Activated T-cell treated with anti-CD3 and anti-CD28 coated beads, Interleukin-2, amount 50 U/mL, for 1 hour (primary cell): ENCODE data around the gene KIF1B.
"Not testable (repeated sequence)": the region's sequence is repeated elsewhere in the genome, so short reads cannot be mapped to it uniquely, and the experiment has no call there.

Experiments
- DNase-seq: peaks from one replicate; pipeline ENCODE4 v3.0.0-alpha.2; 2020

Gene KIF1B

GRCh38 chr1:10237157-10237539 lies 26.8 kb downstream of the KIF1B start:
- no peak for DNase-seq

GRCh38 chr1:10242135-10242534 lies 31.8 kb downstream of the KIF1B start:
- no peak for DNase-seq

GRCh38 chr1:10242811-10243210 lies 32.4 kb downstream of the KIF1B start:
- DNase-seq: no peak

GRCh38 chr1:10245674-10246073 lies 35.3 kb downstream of the KIF1B start:
- DNase-seq: no peak

GRCh38 chr1:10249808-10250457 lies 39.6 kb downstream of the KIF1B start:
- DNase-seq: no peak

- no peak for DNase-seq
Observed at GRCh38 chr1:10250663-10251062, 40.3 kb downstream of the KIF1B start.

GRCh38 chr1:10251325-10252108 lies 41.1 kb downstream of the KIF1B start:
- DNase-seq: not testable (repeated sequence)

- DNase-seq: no peak
Observed at GRCh38 chr1:10252508-10252907, 42.1 kb downstream of the KIF1B start.

- DNase-seq: no peak
Observed at GRCh38 chr1:10253149-10253548, 42.8 kb downstream of the KIF1B start.

- no peak for DNase-seq
Observed at GRCh38 chr1:10253755-10254154, 43.4 kb downstream of the KIF1B start.

- DNase-seq: no peak
Observed at GRCh38 chr1:10257851-10258250, 47.5 kb downstream of the KIF1B start.

GRCh38 chr1:10259547-10259946 lies 49.2 kb downstream of the KIF1B start:
- DNase-seq: not testable (repeated sequence)

- DNase-seq: no peak
Observed at GRCh38 chr1:10263450-10264082, 53.2 kb downstream of the KIF1B start.

- no peak for DNase-seq
Observed at GRCh38 chr1:10265027-10265426, 54.7 kb downstream of the KIF1B start.

- no peak for DNase-seq
Observed at GRCh38 chr1:10265900-10266299, 55.5 kb downstream of the KIF1B start.

GRCh38 chr1:10267319-10267718 lies 56.9 kb downstream of the KIF1B start:
- DNase-seq: no peak

GRCh38 chr1:10267921-10268320 lies 57.6 kb downstream of the KIF1B start:
- DNase-seq: no peak

- DNase-seq: no peak
Observed at GRCh38 chr1:10271090-10271489, 60.7 kb downstream of the KIF1B start.

- DNase-seq: no peak
Observed at GRCh38 chr1:10271869-10272268, 61.5 kb downstream of the KIF1B start.

- no peak for DNase-seq
Observed at GRCh38 chr1:10272274-10272673, 61.9 kb downstream of the KIF1B start.

- DNase-seq: no peak
Observed at GRCh38 chr1:10278880-10279279, 68.5 kb downstream of the KIF1B start.

- no peak for DNase-seq
Observed at GRCh38 chr1:10280439-10281350, 70.3 kb downstream of the KIF1B start.
